Mesenchymal stem cell (in vitro differentiated cells and primary cell): ENCODE measurements around the gene KAT6B.

Source experiments
- DNase-seq: peaks from one replicate; pipeline ENCODE4 v3.0.0-alpha.2; 2013
- H2AFZ ChIP-seq: one replicate; pipeline ENCODE4 v1.6.1; 2013; ENCODE audit warnings: low read depth, mild to moderate bottlenecking, control low read depth, inconsistent platforms, low read length, moderate library complexity
- H2AK5ac ChIP-seq: 2 replicates; pipeline ENCODE4 v1.6.1; 2013; ENCODE audit warnings: low read length, moderate library complexity, mild to moderate bottlenecking, inconsistent platforms; ENCODE audit not compliant: severe bottlenecking
- H2BK120ac ChIP-seq: one replicate; pipeline ENCODE4 v1.6.1; 2013; ENCODE audit warnings: low read depth, mild to moderate bottlenecking, inconsistent platforms, low read length, moderate library complexity
- H2BK12ac ChIP-seq, 2 experiments: one replicate each; pipeline ENCODE4 v1.6.1; 2013; ENCODE audit warnings: inconsistent platforms in 2 of 2, low read length in 2 of 2, mild to moderate bottlenecking in 2 of 2, moderate library complexity in 2 of 2, control low read depth in 1 of 2
- H2BK15ac ChIP-seq: one replicate; pipeline ENCODE4 v1.6.1; 2013; ENCODE audit warnings: mild to moderate bottlenecking, low read depth, inconsistent platforms; ENCODE audit not compliant: poor library complexity, severe bottlenecking
- H2BK5ac ChIP-seq: 2 replicates; pipeline ENCODE4 v1.6.1; 2013; ENCODE audit warnings: low read depth, mild to moderate bottlenecking, low read length, control low read depth, inconsistent platforms; ENCODE audit not compliant: poor library complexity, severe bottlenecking
- H3K14ac ChIP-seq, 2 experiments: one replicate each; pipeline ENCODE4 v1.6.1; 2013; ENCODE audit warnings: inconsistent platforms in 2 of 2, low read length in 2 of 2, control low read depth in 1 of 2, mild to moderate bottlenecking in 1 of 2, moderate library complexity in 1 of 2
- H3K18ac ChIP-seq, 2 experiments: one replicate each; pipeline ENCODE4 v1.6.1; 2013; ENCODE audit warnings: inconsistent platforms in 2 of 2, low read length in 2 of 2, control low read depth in 1 of 2, low read depth in 1 of 2, mild to moderate bottlenecking in 1 of 2
- H3K23ac ChIP-seq, 2 experiments: one replicate each; pipeline ENCODE4 v1.6.1; 2013; ENCODE audit warnings: inconsistent platforms in 2 of 2, low read length in 2 of 2, mild to moderate bottlenecking in 2 of 2, moderate library complexity in 2 of 2, control low read depth in 1 of 2
- H3K27ac ChIP-seq: 2 replicates; pipeline ENCODE4 v1.5.1; 2013; ENCODE audit warnings: mild to moderate bottlenecking, moderate library complexity, low read length, control low read depth, inconsistent platforms; ENCODE audit not compliant: poor library complexity, severe bottlenecking
- H3K27me3 ChIP-seq, 2 experiments: 2 replicates each; pipeline versions ENCODE4 v1.6.1 to v1.7.0; 2013; ENCODE audit warnings: low read length in 2 of 2, mild to moderate bottlenecking in 2 of 2, moderate library complexity in 2 of 2, control low read depth in 1 of 2, inconsistent platforms in 1 of 2; ENCODE audit not compliant: control insufficient read depth in 1 of 2, insufficient read depth in 1 of 2
- H3K36me3 ChIP-seq, 2 experiments: 2 replicates each; pipeline versions ENCODE4 v1.6.1 to v1.7.0; 2013; ENCODE audit warnings: low read length in 2 of 2, control low read depth in 1 of 2, inconsistent platforms in 1 of 2, low read depth in 1 of 2, mild to moderate bottlenecking in 1 of 2; ENCODE audit not compliant: insufficient read depth in 2 of 2, control insufficient read depth in 1 of 2
- H3K4ac ChIP-seq, 2 experiments: one replicate each; pipeline ENCODE4 v1.6.1; 2013; ENCODE audit warnings: inconsistent platforms in 2 of 2, low read length in 2 of 2, mild to moderate bottlenecking in 2 of 2, moderate library complexity in 2 of 2, control low read depth in 1 of 2, low read depth in 1 of 2
- H3K4me1 ChIP-seq: 2 replicates; pipeline ENCODE4 v1.6.1; 2013; ENCODE audit warnings: low read depth, low read length, control low read depth; ENCODE audit not compliant: control insufficient read depth, insufficient read depth
- H3K4me2 ChIP-seq: 2 replicates; pipeline ENCODE4 v1.6.1; 2013; ENCODE audit warnings: low read length, mild to moderate bottlenecking, inconsistent platforms; ENCODE audit not compliant: poor library complexity, severe bottlenecking
- H3K4me3 ChIP-seq, 2 experiments: 2 replicates each; pipeline versions ENCODE4 v1.5.1 to v1.7.0; 2013; ENCODE audit warnings: low read length in 2 of 2, mild to moderate bottlenecking in 2 of 2, control low read depth in 1 of 2, low read depth in 1 of 2; ENCODE audit not compliant: insufficient read depth in 1 of 2
- H3K79me1 ChIP-seq: replicated peaks from 2 replicates; pipeline ENCODE4 v1.6.1; 2013; ENCODE audit warnings: mild to moderate bottlenecking, control low read depth, low read length, inconsistent platforms; ENCODE audit not compliant: poor library complexity, severe bottlenecking
- H3K9ac ChIP-seq: 2 replicates; pipeline ENCODE4 v1.7.0; 2013; ENCODE audit warnings: mild to moderate bottlenecking, low read length, moderate library complexity
- H3K9me3 ChIP-seq: 2 replicates; pipeline ENCODE4 v1.7.0; 2013; ENCODE audit warnings: mild to moderate bottlenecking, low read length; ENCODE audit not compliant: control insufficient read depth
- H4K8ac ChIP-seq: one replicate; pipeline ENCODE4 v1.6.1; 2013; ENCODE audit warnings: inconsistent platforms, mild to moderate bottlenecking, low read length, moderate library complexity
- H4K91ac ChIP-seq: one replicate; pipeline ENCODE4 v1.6.1; 2013; ENCODE audit warnings: mild to moderate bottlenecking, low read length, inconsistent platforms
- whole genome bisulfite sequencing: methylation state at CpG from one replicate; pipeline ENCODE4 v1.1.7; 2013; ENCODE audit warnings: mixed read lengths; 5-methylcytosine and 5-hydroxymethylcytosine counted together

Gene KAT6B

GRCh38 chr10:75015442-75015841, 189.0 kb downstream of the KAT6B start:
- H4K91ac ChIP-seq: no peak overlapping the region
- no peak overlapping the region for H2BK5ac ChIP-seq
- H4K8ac ChIP-seq: no peak overlapping the region
- H3K4me3 ChIP-seq: no peak overlapping the region
- no peak overlapping the region for H3K9ac ChIP-seq
- WGBS: 37% methylated on average over 3 of the region's 5 CpGs
- no peak overlapping the region for H2BK12ac ChIP-seq
- H3K23ac ChIP-seq: no peak overlapping the region
- H2AFZ ChIP-seq: no peak overlapping the region
- H3K4me1 ChIP-seq: no peaks in the 10 kb centered on the region
- H3K79me1 ChIP-seq: peaks cover 4% of the 10 kb centered on the region
- H3K27me3 ChIP-seq: no peaks in the 10 kb centered on the region
- no peak overlapping the region for H3K14ac ChIP-seq
- peaks cover 17 to 31% of the 10 kb centered on the region in 2 experiments for H3K36me3 ChIP-seq
- no peak overlapping the region for H3K27ac ChIP-seq
- no peaks in the 10 kb centered on the region for H3K9me3 ChIP-seq
- no peak overlapping the region for H2BK15ac ChIP-seq
- no peak overlapping the region for H2AK5ac ChIP-seq
- no peak overlapping the region for H2BK120ac ChIP-seq
- no peak overlapping the region for H3K4ac ChIP-seq
- DNase-seq: no peak
- no peak overlapping the region for H3K4me2 ChIP-seq
- H3K18ac ChIP-seq: no peak overlapping the region

- H3K18ac ChIP-seq: no peak overlapping the region
- H4K8ac ChIP-seq: no peak overlapping the region
- H3K4me2 ChIP-seq: no peak overlapping the region
- H3K79me1 ChIP-seq: peaks cover 4% of the 10 kb centered on the region
- no peak overlapping the region for H2AK5ac ChIP-seq
- no peak overlapping the region for H4K91ac ChIP-seq
- no peak overlapping the region for H3K14ac ChIP-seq
- H2BK120ac ChIP-seq: no peak overlapping the region
- no peak overlapping the region for H2BK5ac ChIP-seq
- H2AFZ ChIP-seq: no peak overlapping the region
- H3K27me3 ChIP-seq: no peaks in the 10 kb centered on the region
- no peak for DNase-seq
- no peak overlapping the region for H3K4me3 ChIP-seq
- H3K4me1 ChIP-seq: no peaks in the 10 kb centered on the region
- H2BK15ac ChIP-seq: no peak overlapping the region
- H3K9ac ChIP-seq: no peak overlapping the region
- H2BK12ac ChIP-seq: no peak overlapping the region
- no peaks in the 10 kb centered on the region for H3K9me3 ChIP-seq
- no peak overlapping the region for H3K4ac ChIP-seq
- WGBS: 78% methylated on average over 2 of the region's 3 CpGs
- no peak overlapping the region for H3K23ac ChIP-seq
- peaks cover 21 to 40% of the 10 kb centered on the region in 2 experiments for H3K36me3 ChIP-seq
- H3K27ac ChIP-seq: no peak overlapping the region
Observed at GRCh38 chr10:75016325-75016724, 189.9 kb downstream of the KAT6B start.

DNA sequence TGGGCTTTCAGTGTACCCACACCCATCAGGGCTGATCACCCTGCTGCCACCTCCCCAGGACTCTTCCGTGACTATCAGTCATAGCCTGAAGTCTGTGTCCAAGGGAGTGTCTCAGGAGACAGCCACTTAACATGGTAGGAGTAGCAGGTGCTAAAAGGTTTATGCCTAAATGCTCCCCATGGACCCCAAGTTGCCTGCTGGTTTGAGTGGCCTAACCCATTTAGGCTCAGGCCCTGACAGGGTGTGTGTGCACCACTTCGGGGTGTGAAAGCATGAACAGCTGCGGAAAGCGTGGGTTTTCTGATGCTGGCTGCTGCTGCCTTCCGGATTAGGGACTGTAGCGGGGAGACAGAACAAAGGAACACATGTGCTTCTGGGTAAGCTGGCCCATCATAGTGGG, 191.9 kb downstream of the KAT6B start:
- peaks cover 4% of the 10 kb centered on the region for H3K79me1 ChIP-seq
- no peak overlapping the region for H2BK15ac ChIP-seq
- H3K4ac ChIP-seq: no peak overlapping the region
- no peak overlapping the region for H2BK120ac ChIP-seq
- no peak overlapping the region for H4K8ac ChIP-seq
- H4K91ac ChIP-seq: no peak overlapping the region
- no peak overlapping the region for H3K9ac ChIP-seq
- no peak overlapping the region for H3K4me2 ChIP-seq
- H2AFZ ChIP-seq: no peak overlapping the region
- no peak overlapping the region for H2AK5ac ChIP-seq
- no peak overlapping the region for H2BK5ac ChIP-seq
- H3K18ac ChIP-seq: no peak overlapping the region
- H3K27ac ChIP-seq: no peak overlapping the region
- H3K9me3 ChIP-seq: no peaks in the 10 kb centered on the region
- DNase-seq: no peak
- no peaks in the 10 kb centered on the region for H3K4me1 ChIP-seq
- H2BK12ac ChIP-seq: no peak overlapping the region
- 98% methylated on average over 6 of the region's 6 CpGs for WGBS
- H3K4me3 ChIP-seq: no peak overlapping the region
- no peaks in the 10 kb centered on the region for H3K27me3 ChIP-seq
- no peak overlapping the region for H3K14ac ChIP-seq
- H3K23ac ChIP-seq: no peak overlapping the region
- peaks cover 15 to 49% of the 10 kb centered on the region in 2 experiments for H3K36me3 ChIP-seq

DNA sequence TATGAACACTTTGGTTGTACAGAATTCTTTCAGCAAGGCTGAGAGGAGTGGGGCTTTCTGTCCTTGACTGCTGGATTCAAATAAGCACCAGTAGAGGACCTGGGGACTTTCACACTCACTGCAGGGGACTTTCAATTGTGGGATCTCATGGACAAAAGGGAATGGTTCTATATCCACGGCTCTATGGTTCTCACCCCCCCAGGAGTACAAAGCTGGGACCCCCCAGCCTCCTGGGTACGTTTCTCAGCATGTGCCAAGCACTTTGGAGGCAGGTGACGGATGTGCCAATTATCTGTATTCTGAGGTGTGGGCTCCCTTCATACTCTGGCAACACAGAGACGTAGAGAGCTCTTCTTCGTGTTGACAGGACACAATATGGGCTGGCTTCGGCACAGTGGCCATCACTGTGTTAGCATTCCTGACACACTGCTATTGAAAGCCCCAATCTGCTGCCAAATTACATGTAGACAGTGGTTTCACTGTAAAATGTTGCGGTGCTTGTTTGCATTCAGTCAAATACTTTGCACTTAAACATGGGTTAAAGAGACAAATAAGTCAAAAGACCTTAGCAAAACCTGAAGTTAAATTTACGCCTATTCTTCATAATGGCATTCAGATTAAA, 192.4 kb downstream of the KAT6B start:
- no peaks in the 10 kb centered on the region for H3K4me1 ChIP-seq
- peak overlapping the region; percentile 40 for H4K91ac ChIP-seq
- no peak overlapping the region for H3K18ac ChIP-seq
- H3K4ac ChIP-seq: no peak overlapping the region
- H3K9ac ChIP-seq: no peak overlapping the region
- H3K4me2 ChIP-seq: no peak overlapping the region
- no peak overlapping the region for H2AFZ ChIP-seq
- H3K23ac ChIP-seq: no peak overlapping the region
- DNase-seq: no peak
- H3K79me1 ChIP-seq: peaks cover 4% of the 10 kb centered on the region
- H3K27ac ChIP-seq: no peak overlapping the region
- no peak overlapping the region for H2AK5ac ChIP-seq
- H2BK120ac ChIP-seq: no peak overlapping the region
- H3K9me3 ChIP-seq: no peaks in the 10 kb centered on the region
- H4K8ac ChIP-seq: no peak overlapping the region
- H3K4me3 ChIP-seq: no peak overlapping the region
- H3K14ac ChIP-seq: no peak overlapping the region
- 93% methylated on average over 8 of the region's 8 CpGs for WGBS
- H2BK15ac ChIP-seq: no peak overlapping the region
- H3K36me3 ChIP-seq: peaks cover 15 to 52% of the 10 kb centered on the region in 2 experiments
- H2BK12ac ChIP-seq: no peak overlapping the region
- H3K27me3 ChIP-seq: no peaks in the 10 kb centered on the region
- H2BK5ac ChIP-seq: no peak overlapping the region
